SK-N-SH (cell line): ENCODE results near the gene TTC17.
"Not testable (repeated sequence)": the region's sequence is repeated elsewhere in the genome, so short reads cannot be mapped to it uniquely, and the experiment has no call there.

ENCODE experiments used
- EP300 ChIP-seq, 2 experiments: IDR thresholded peaks; 2 replicates each; pipeline versions ENCODE4 v1.4.0 to v1.6.1; 2012; ENCODE audit warnings: borderline replicate concordance in 1 of 2, low read depth in 1 of 2, low read length in 1 of 2
- RFX5 ChIP-seq: IDR thresholded peaks from 2 replicates; pipeline ENCODE4 v1.6.1; 2012; ENCODE audit warnings: mild to moderate bottlenecking, improper control_type of control experiment, low read length
- SIN3A ChIP-seq: IDR thresholded peaks from 2 replicates; pipeline ENCODE4 v1.6.1; 2012; ENCODE audit warnings: low read depth, mild to moderate bottlenecking, low read length, moderate library complexity, borderline replicate concordance
- TAF1 ChIP-seq: IDR thresholded peaks from 2 replicates; pipeline ENCODE4 v1.6.1; 2012; ENCODE audit warnings: low read depth, mild to moderate bottlenecking, low read length, moderate library complexity, borderline replicate concordance
- TEAD4 ChIP-seq: IDR thresholded peaks from 2 replicates; pipeline ENCODE4 v1.4.0; 2012; ENCODE audit warnings: mild to moderate bottlenecking, borderline replicate concordance; ENCODE audit not compliant: insufficient read depth
- YY1 ChIP-seq: IDR thresholded peaks from 2 replicates; pipeline ENCODE4 v1.4.0; 2012; ENCODE audit warnings: low read depth, mild to moderate bottlenecking
- TF ChIP-seq, protein P1 (sequence below): fragments of 200-600 bp; sonication (generic); IDR thresholded peaks from 2 replicates; pipeline ENCODE4 v1.6.1; 2017; ENCODE audit warnings: antibody characterized with exemption, mild to moderate bottlenecking, moderate library complexity
- TF ChIP-seq, protein P2 (sequence below): IDR thresholded peaks from 2 replicates; pipeline ENCODE4 v1.4.0; 2012; ENCODE audit warnings: low read depth, borderline replicate concordance

DNA sequence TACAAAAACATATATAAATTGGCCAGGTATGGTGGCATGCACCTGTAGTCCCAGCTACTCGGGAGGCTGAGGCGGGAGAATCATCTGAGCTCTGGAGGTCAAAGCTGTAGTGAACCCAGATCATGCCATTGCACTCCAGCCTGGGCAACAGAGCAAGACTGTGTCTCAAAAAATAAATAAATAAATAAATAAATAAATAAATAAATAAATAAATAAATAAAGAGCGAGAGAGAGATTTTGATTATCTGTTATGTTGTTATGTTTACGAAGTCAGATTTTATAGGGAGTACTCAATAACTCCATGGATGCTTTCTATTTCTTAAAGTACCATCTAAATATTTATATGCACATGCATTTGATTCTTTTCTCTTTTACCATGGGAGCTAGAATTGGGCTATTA is 43.1 kb downstream of the TTC17 start:
- TF ChIP-seq TEAD4; TAF1; SIN3A; EP300 (IDR thresholded peaks at IDR 0.05; ENCODE audit: borderline replicate concordance in 1 of 2, low read depth in 1 of 2, low read length in 1 of 2); YY1; RFX5: not testable (repeated sequence)
- TF ChIP-seq, protein P1, sequence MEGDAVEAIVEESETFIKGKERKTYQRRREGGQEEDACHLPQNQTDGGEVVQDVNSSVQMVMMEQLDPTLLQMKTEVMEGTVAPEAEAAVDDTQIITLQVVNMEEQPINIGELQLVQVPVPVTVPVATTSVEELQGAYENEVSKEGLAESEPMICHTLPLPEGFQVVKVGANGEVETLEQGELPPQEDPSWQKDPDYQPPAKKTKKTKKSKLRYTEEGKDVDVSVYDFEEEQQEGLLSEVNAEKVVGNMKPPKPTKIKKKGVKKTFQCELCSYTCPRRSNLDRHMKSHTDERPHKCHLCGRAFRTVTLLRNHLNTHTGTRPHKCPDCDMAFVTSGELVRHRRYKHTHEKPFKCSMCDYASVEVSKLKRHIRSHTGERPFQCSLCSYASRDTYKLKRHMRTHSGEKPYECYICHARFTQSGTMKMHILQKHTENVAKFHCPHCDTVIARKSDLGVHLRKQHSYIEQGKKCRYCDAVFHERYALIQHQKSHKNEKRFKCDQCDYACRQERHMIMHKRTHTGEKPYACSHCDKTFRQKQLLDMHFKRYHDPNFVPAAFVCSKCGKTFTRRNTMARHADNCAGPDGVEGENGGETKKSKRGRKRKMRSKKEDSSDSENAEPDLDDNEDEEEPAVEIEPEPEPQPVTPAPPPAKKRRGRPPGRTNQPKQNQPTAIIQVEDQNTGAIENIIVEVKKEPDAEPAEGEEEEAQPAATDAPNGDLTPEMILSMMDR, result not testable (repeated sequence)
- TF ChIP-seq, protein P2, sequence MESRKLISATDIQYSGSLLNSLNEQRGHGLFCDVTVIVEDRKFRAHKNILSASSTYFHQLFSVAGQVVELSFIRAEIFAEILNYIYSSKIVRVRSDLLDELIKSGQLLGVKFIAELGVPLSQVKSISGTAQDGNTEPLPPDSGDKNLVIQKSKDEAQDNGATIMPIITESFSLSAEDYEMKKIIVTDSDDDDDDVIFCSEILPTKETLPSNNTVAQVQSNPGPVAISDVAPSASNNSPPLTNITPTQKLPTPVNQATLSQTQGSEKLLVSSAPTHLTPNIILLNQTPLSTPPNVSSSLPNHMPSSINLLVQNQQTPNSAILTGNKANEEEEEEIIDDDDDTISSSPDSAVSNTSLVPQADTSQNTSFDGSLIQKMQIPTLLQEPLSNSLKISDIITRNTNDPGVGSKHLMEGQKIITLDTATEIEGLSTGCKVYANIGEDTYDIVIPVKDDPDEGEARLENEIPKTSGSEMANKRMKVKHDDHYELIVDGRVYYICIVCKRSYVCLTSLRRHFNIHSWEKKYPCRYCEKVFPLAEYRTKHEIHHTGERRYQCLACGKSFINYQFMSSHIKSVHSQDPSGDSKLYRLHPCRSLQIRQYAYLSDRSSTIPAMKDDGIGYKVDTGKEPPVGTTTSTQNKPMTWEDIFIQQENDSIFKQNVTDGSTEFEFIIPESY, result not testable (repeated sequence)
